GM19463 (cell line): ENCODE results near the gene KAZN.

ENCODE experiments used
- ATAC-seq: cut with Tn5 transposase; IDR thresholded peaks from one replicate; pipeline ENCODE4 v1.9.1; 2021; ENCODE audit warnings: mild to moderate bottlenecking, moderate library complexity; ENCODE audit not compliant: unreplicated experiment

KAZN gene

GRCh38 chr1:14989931-14990728, 391.6 kb downstream of the KAZN start:
- no peak for ATAC-seq

- no peak for ATAC-seq
Observed at GRCh38 chr1:14993414-14993813, 394.9 kb downstream of the KAZN start.

GRCh38 chr1:14994148-14994547, 395.7 kb downstream of the KAZN start:
- no peak for ATAC-seq

- no peak for ATAC-seq
Observed at GRCh38 chr1:14994841-14995437, 396.5 kb downstream of the KAZN start.

GRCh38 chr1:14996133-14997050, 397.9 kb downstream of the KAZN start:
- ATAC-seq = no peak

- ATAC-seq = no peak
Observed at GRCh38 chr1:14997646-14998276, 399.3 kb downstream of the KAZN start.

- no peak for ATAC-seq
Observed at GRCh38 chr1:14999441-14999840, 401.0 kb downstream of the KAZN start.

- no peak for ATAC-seq
Observed at GRCh38 chr1:15000030-15000429, 401.5 kb downstream of the KAZN start.

- no peak for ATAC-seq
Observed at GRCh38 chr1:15000671-15001070, 402.2 kb downstream of the KAZN start.

- ATAC-seq = no peak
Observed at GRCh38 chr1:15001317-15001915, 402.9 kb downstream of the KAZN start.

- ATAC-seq = no peak
Observed at GRCh38 chr1:15002325-15002724, 403.8 kb downstream of the KAZN start.

GRCh38 chr1:15004396-15004795, 405.9 kb downstream of the KAZN start:
- no peak for ATAC-seq

- no peak for ATAC-seq
Observed at GRCh38 chr1:15005116-15005515, 406.6 kb downstream of the KAZN start.

GRCh38 chr1:15007368-15007767, 408.9 kb downstream of the KAZN start:
- no peak for ATAC-seq

GRCh38 chr1:15007842-15008241, 409.4 kb downstream of the KAZN start:
- ATAC-seq = no peak

GRCh38 chr1:15008783-15009729, 410.6 kb downstream of the KAZN start:
- ATAC-seq = no peak

- ATAC-seq = no peak
Observed at GRCh38 chr1:15011160-15011559, 412.7 kb downstream of the KAZN start.

- ATAC-seq = no peak
Observed at GRCh38 chr1:15011661-15012060, 413.2 kb downstream of the KAZN start.

- no peak for ATAC-seq
Observed at GRCh38 chr1:15012822-15013221, 414.3 kb downstream of the KAZN start.

GRCh38 chr1:15013767-15014166, 415.3 kb downstream of the KAZN start:
- no peak for ATAC-seq
